ENCODE measurements around the gene ZNF516.

Gene ZNF516

GRCh38 chr18:76383636-76384035 is 111.4 kb downstream of the ZNF516 start:
- H3K4me3 ChIP-seq (ENCODE audit: low read length), result no peak overlapping the region
- no peaks in the 10 kb centered on the region for H3K27me3 ChIP-seq (ENCODE audit: insufficient read depth, low read length)
- no peak overlapping the region for H3K27ac ChIP-seq (ENCODE audit: low read length)
- no peaks in the 10 kb centered on the region for H3K4me1 ChIP-seq (ENCODE audit: insufficient read depth, low read length)
- no peaks in the 10 kb centered on the region for H3K9me3 ChIP-seq (ENCODE audit: insufficient read depth, low read depth, low read length)
- no peak overlapping the region for H3K9ac ChIP-seq (ENCODE audit: low read depth, low read length)
- H3K36me3 ChIP-seq (ENCODE audit: insufficient read depth, low read depth, low read length), result peaks cover 8% of the 10 kb centered on the region; the same call in 1 of the 2 replicates

- Histone ChIP-seq H3K36me3 (ENCODE audit: insufficient read depth, low read depth, low read length) (peaks cover 8% of the 10 kb centered on the region; the same call in 1 of the 2 replicates), H3K4me1 (ENCODE audit: insufficient read depth, low read length) (no peaks in the 10 kb centered on the region), H3K27ac (ENCODE audit: low read length) (no peak overlapping the region), H3K27me3 (ENCODE audit: insufficient read depth, low read length) (no peaks in the 10 kb centered on the region), H3K9ac (ENCODE audit: low read depth, low read length) (no peak overlapping the region), H3K9me3 (ENCODE audit: insufficient read depth, low read depth, low read length) (no peaks in the 10 kb centered on the region), H3K4me3 (ENCODE audit: low read length) (no peak overlapping the region)
These were observed 112.8 kb downstream of the ZNF516 start for GRCh38 chr18:76382275-76382674.

- H3K9ac ChIP-seq (ENCODE audit: low read depth, low read length), result no peak overlapping the region
- peaks cover 8% of the 10 kb centered on the region; the same call in 1 of the 2 replicates for H3K36me3 ChIP-seq (ENCODE audit: insufficient read depth, low read depth, low read length)
- H3K4me1 ChIP-seq (ENCODE audit: insufficient read depth, low read length), result no peaks in the 10 kb centered on the region
- H3K4me3 ChIP-seq (ENCODE audit: low read length), result no peak overlapping the region
- no peaks in the 10 kb centered on the region for H3K27me3 ChIP-seq (ENCODE audit: insufficient read depth, low read length)
- H3K9me3 ChIP-seq (ENCODE audit: insufficient read depth, low read depth, low read length), result no peaks in the 10 kb centered on the region
- H3K27ac ChIP-seq (ENCODE audit: low read length), result no peak overlapping the region
These were observed 114.1 kb downstream of the ZNF516 start for GRCh38 chr18:76380791-76381405.

- no peaks in the 10 kb centered on the region for H3K4me1 ChIP-seq (ENCODE audit: insufficient read depth, low read length)
- no peak overlapping the region for H3K27ac ChIP-seq (ENCODE audit: low read length)
- H3K9me3 ChIP-seq (ENCODE audit: insufficient read depth, low read depth, low read length), result no peaks in the 10 kb centered on the region
- H3K27me3 ChIP-seq (ENCODE audit: insufficient read depth, low read length), result no peaks in the 10 kb centered on the region
- H3K4me3 ChIP-seq (ENCODE audit: low read length), result no peak overlapping the region
- H3K9ac ChIP-seq (ENCODE audit: low read depth, low read length), result no peak overlapping the region
- H3K36me3 ChIP-seq (ENCODE audit: insufficient read depth, low read depth, low read length), result peaks cover 8% of the 10 kb centered on the region; the same call in 1 of the 2 replicates
These were observed 114.8 kb downstream of the ZNF516 start for GRCh38 chr18:76380127-76380729.

GRCh38 chr18:76379226-76380126 is 115.6 kb downstream of the ZNF516 start:
- H3K27me3 ChIP-seq (ENCODE audit: insufficient read depth, low read length), result no peaks in the 10 kb centered on the region
- H3K4me3 ChIP-seq (ENCODE audit: low read length), result no peak overlapping the region
- H3K9ac ChIP-seq (ENCODE audit: low read depth, low read length), result no peak overlapping the region
- H3K36me3 ChIP-seq (ENCODE audit: insufficient read depth, low read depth, low read length), result peaks cover 8% of the 10 kb centered on the region; the same call in 1 of the 2 replicates
- no peaks in the 10 kb centered on the region for H3K4me1 ChIP-seq (ENCODE audit: insufficient read depth, low read length)
- H3K9me3 ChIP-seq (ENCODE audit: insufficient read depth, low read depth, low read length), result no peaks in the 10 kb centered on the region
- no peak overlapping the region for H3K27ac ChIP-seq (ENCODE audit: low read length)

- H3K9me3 ChIP-seq (ENCODE audit: insufficient read depth, low read depth, low read length), result no peaks in the 10 kb centered on the region
- H3K4me3 ChIP-seq (ENCODE audit: low read length), result no peak overlapping the region
These were observed 116.4 kb downstream of the ZNF516 start for GRCh38 chr18:76378526-76379215.

GRCh38 chr18:76377359-76377756 is 117.7 kb downstream of the ZNF516 start:
- Histone ChIP-seq H3K27me3 (ENCODE audit: insufficient read depth, low read length) (no peaks in the 10 kb centered on the region), H3K4me1 (ENCODE audit: insufficient read depth, low read length) (0 out of 2 replicates have a peak, but pooled peaks cover 4% of the 10 kb centered on the region), H3K36me3 (ENCODE audit: insufficient read depth, low read depth, low read length) (peaks cover 8% of the 10 kb centered on the region; the same call in 1 of the 2 replicates), H3K9me3 (ENCODE audit: insufficient read depth, low read depth, low read length) (no peaks in the 10 kb centered on the region), H3K27ac (ENCODE audit: low read length) (no peak overlapping the region), H3K4me3 (ENCODE audit: low read length) (no peak overlapping the region), H3K9ac (ENCODE audit: low read depth, low read length) (no peak overlapping the region)

More at GRCh38 chr18:76378526-76379215, 116.4 kb downstream of the ZNF516 start:
- peaks cover 8% of the 10 kb centered on the region; the same call in 1 of the 2 replicates for H3K36me3 ChIP-seq (ENCODE audit: insufficient read depth, low read depth, low read length)
- H3K27ac ChIP-seq (ENCODE audit: low read length), result no peak overlapping the region
- no peaks in the 10 kb centered on the region for H3K4me1 ChIP-seq (ENCODE audit: insufficient read depth, low read length)
- H3K9ac ChIP-seq (ENCODE audit: low read depth, low read length), result no peak overlapping the region
- no peaks in the 10 kb centered on the region for H3K27me3 ChIP-seq (ENCODE audit: insufficient read depth, low read length)

GRCh38 chr18:76376668-76377358 is 118.2 kb downstream of the ZNF516 start:
- no peak overlapping the region for H3K27ac ChIP-seq (ENCODE audit: low read length)
- H3K27me3 ChIP-seq (ENCODE audit: insufficient read depth, low read length), result no peaks in the 10 kb centered on the region
- H3K4me1 ChIP-seq (ENCODE audit: insufficient read depth, low read length), result 0 out of 2 replicates have a peak, but pooled peaks cover 4% of the 10 kb centered on the region
- H3K9me3 ChIP-seq (ENCODE audit: insufficient read depth, low read depth, low read length), result no peaks in the 10 kb centered on the region
- H3K9ac ChIP-seq (ENCODE audit: low read depth, low read length), result no peak overlapping the region
- H3K36me3 ChIP-seq (ENCODE audit: insufficient read depth, low read depth, low read length), result peaks cover 8% of the 10 kb centered on the region; the same call in 1 of the 2 replicates
- no peak overlapping the region for H3K4me3 ChIP-seq (ENCODE audit: low read length)

GRCh38 chr18:76376225-76376624 is 118.8 kb downstream of the ZNF516 start:
- H3K4me1 ChIP-seq (ENCODE audit: insufficient read depth, low read length), result 0 out of 2 replicates have a peak, but pooled peaks cover 4% of the 10 kb centered on the region
- no peak overlapping the region for H3K27ac ChIP-seq (ENCODE audit: low read length)
- no peaks in the 10 kb centered on the region for H3K9me3 ChIP-seq (ENCODE audit: insufficient read depth, low read depth, low read length)
- H3K36me3 ChIP-seq (ENCODE audit: insufficient read depth, low read depth, low read length), result peaks cover 8% of the 10 kb centered on the region; the same call in 1 of the 2 replicates
- no peak overlapping the region for H3K4me3 ChIP-seq (ENCODE audit: low read length)
- no peaks in the 10 kb centered on the region for H3K27me3 ChIP-seq (ENCODE audit: insufficient read depth, low read length)
- no peak overlapping the region for H3K9ac ChIP-seq (ENCODE audit: low read depth, low read length)

GRCh38 chr18:76374330-76375281 is 120.4 kb downstream of the ZNF516 start:
- no peak overlapping the region for H3K4me3 ChIP-seq (ENCODE audit: low read length)
- H3K27me3 ChIP-seq (ENCODE audit: insufficient read depth, low read length), result no peaks in the 10 kb centered on the region
- H3K27ac ChIP-seq (ENCODE audit: low read length), result no peak overlapping the region
- H3K36me3 ChIP-seq (ENCODE audit: insufficient read depth, low read depth, low read length), result peaks cover 17% of the 10 kb centered on the region
- H3K4me1 ChIP-seq (ENCODE audit: insufficient read depth, low read length), result 0 out of 2 replicates have a peak, but pooled peaks cover 4% of the 10 kb centered on the region
- H3K9me3 ChIP-seq (ENCODE audit: insufficient read depth, low read depth, low read length), result no peaks in the 10 kb centered on the region
- no peak overlapping the region for H3K9ac ChIP-seq (ENCODE audit: low read depth, low read length)
